ENCODE results near the gene CCDC82.

CCDC82 gene

DNA sequence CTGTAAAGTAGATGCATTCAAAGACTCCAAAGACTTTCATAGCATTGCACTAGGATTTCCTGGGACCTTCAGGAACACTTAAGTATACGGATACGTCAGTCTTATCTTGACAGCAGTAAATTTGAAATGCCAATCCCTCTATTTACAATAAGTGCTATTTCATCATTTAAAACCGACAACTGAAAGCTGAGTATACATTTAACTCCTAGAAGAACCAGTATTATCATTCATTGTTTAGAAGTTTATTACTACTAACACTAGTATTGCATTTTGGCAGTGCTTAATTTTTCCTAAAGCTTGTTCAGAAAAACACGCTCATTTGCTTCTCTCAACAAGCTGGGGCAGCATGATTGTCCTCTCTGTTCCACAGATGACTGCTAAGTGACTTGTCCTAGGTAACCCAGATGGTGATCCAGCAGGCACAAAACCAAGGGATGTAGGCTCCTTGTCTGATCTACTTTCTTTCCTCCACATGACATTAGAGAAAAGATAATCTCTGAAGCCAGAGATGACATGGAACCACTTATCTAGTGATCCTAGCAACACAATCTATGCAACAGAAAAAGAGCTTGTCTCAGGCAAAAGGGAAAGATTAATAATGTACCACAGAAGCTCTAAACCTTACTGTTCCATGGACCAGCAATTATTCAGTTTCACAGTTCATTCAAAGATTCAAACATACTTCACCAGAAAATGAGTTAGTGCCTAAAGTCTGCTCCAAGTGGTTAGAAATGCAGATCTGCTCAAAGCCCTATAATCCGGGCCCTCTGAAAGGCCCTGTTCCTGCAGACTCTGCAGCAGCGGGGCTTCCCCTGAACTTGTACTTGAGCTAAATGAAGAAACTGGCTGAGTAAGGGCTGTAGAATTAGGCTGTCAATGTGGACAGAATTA lies 51.9 kb downstream of the CCDC82 start:
- DNase-seq (ENCODE audit: low read depth) = peak; percentile 65
- peak overlapping the region; percentile 57 for H3K4me3 ChIP-seq (ENCODE audit: low read depth, low read length)
- TF ChIP-seq, protein P1, sequence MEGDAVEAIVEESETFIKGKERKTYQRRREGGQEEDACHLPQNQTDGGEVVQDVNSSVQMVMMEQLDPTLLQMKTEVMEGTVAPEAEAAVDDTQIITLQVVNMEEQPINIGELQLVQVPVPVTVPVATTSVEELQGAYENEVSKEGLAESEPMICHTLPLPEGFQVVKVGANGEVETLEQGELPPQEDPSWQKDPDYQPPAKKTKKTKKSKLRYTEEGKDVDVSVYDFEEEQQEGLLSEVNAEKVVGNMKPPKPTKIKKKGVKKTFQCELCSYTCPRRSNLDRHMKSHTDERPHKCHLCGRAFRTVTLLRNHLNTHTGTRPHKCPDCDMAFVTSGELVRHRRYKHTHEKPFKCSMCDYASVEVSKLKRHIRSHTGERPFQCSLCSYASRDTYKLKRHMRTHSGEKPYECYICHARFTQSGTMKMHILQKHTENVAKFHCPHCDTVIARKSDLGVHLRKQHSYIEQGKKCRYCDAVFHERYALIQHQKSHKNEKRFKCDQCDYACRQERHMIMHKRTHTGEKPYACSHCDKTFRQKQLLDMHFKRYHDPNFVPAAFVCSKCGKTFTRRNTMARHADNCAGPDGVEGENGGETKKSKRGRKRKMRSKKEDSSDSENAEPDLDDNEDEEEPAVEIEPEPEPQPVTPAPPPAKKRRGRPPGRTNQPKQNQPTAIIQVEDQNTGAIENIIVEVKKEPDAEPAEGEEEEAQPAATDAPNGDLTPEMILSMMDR (IDR thresholded peaks at IDR 0.05; ENCODE audit: insufficient read depth, low read depth, low read length, missing control alignments) = no peak

DNA sequence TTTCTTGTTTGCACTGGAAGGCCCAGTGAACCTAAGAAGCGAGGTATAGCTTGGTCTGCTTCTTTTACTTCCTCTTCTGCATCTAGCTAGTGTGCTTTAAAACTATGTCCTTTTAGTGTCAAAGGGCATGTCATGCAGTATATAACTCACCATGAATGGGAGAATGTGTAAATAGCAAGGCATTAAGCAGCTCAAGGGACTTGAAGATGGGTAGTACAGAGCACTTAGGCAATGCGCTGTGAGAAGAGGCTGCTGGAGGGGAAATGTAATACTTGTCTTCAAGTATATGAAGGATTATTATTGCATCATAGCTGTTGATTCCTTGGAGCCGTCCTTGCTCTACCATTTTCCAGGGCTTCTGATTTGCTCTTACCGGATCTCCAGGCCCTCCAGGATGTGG lies 54.3 kb downstream of the CCDC82 start:
- TF ChIP-seq, protein P1 (IDR thresholded peaks at IDR 0.05; ENCODE audit: insufficient read depth, low read depth, low read length, missing control alignments) = no peak
- no peak overlapping the region for H3K4me3 ChIP-seq (ENCODE audit: low read depth, low read length)
- DNase-seq (ENCODE audit: low read depth) = no peak

DNA sequence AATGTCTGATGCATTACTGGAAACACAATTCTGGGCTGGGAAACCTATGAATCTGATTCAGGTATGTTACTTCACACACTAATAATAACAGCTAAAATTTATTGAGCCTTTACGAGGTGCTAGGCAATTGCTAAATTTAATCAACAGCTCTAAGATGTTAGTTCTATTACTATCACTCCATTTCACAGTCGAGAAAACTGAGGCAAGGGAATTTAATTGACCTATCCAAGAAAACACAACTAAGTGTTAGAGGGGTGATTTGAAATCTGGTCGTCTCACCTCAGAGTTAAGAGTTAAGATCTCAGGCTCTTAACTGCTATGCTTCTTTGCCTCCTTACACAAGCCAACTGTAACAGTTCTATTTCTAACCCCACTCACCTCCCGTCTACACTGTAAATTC lies 55.5 kb downstream of the CCDC82 start:
- no peak for DNase-seq (ENCODE audit: low read depth)
- H3K4me3 ChIP-seq (ENCODE audit: low read depth, low read length) = no peak overlapping the region
- TF ChIP-seq, protein P1 (IDR thresholded peaks at IDR 0.05; ENCODE audit: insufficient read depth, low read depth, low read length, missing control alignments) = no peak

DNA sequence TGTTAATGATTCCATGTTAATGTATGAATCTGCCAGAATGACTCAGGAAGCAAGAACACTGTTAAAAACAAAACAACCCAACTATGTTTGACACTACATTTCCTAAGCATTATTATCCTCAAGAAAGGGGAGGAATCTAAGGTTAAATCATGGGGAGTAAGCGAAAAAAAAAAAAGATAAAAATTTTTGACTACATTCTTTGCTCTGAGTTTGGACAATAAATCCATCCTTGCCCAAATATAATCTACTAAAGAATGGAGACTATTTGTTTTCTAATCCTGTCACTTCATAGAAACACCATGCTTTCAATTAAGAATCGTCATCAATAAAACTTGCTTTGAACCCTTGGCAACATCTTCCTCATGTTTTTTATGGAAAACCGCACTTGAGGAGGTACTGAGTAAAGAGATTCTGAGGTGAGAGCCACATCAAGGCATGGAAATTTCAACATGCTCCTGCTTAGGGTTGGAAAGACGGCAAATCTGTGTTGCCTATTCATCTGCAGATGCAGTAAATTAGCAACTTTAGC lies 56.5 kb downstream of the CCDC82 start:
- H3K4me3 ChIP-seq (ENCODE audit: low read depth, low read length) = no peak overlapping the region
- TF ChIP-seq, protein P1 (IDR thresholded peaks at IDR 0.05; ENCODE audit: insufficient read depth, low read depth, low read length, missing control alignments) = no peak
- no peak for DNase-seq (ENCODE audit: low read depth)

DNA sequence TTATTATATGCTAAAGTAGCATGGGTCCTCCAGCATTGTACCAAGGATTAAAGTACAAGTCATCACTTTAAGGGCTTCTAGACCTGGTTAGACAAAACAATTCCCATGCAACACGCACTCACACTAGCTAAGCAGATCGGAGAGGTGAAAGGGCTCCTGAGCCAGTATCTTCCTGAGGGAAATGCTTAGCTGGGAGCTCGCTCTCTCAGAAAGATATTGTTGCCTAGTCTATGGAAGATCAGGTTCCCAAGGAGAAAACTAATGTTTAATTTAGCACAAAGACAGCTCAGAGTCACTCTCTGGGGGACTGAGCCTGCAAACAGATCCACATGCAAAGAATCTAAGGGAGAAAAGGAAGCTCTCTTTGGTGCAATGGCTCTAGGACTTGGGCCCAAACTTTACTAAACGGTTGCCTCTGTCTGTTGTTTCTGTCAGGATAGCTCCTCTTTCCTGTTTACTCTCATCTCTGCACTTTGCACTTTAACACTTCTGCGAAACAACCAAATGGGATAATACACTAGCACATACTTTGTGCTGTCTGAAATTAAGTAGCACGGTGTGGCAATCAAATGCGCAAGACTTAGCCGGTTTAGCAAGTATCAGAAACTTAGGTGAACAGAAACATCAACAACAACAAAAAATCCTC lies 57.5 kb downstream of the CCDC82 start:
- DNase-seq (ENCODE audit: low read depth) = no peak
- H3K4me3 ChIP-seq (ENCODE audit: low read depth, low read length) = no peak overlapping the region
- TF ChIP-seq, protein P1 (IDR thresholded peaks at IDR 0.05; ENCODE audit: insufficient read depth, low read depth, low read length, missing control alignments) = no peak

DNA sequence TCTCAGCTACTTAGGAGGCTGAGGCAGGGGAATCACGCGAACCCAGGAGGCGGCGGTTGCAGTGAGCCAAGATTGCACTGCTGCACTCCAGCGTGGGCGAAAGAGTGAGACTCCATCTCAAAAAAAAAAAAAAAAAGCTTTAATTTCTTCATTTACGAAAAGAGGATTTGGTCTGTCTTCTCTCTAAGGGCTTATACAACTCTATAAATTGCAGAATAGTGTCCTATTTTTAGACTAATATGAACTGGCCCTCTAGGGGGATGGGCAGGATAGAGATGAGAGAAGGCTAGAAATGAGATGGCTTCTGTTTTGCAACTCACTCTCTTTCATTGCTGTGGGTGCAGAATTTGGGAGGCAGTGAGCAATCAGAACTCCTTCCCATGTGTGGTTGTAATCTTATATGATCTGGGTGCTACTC lies 58.0 kb downstream of the CCDC82 start:
- peak; percentile 9 for DNase-seq (ENCODE audit: low read depth)
- TF ChIP-seq, protein P1 (IDR thresholded peaks at IDR 0.05; ENCODE audit: insufficient read depth, low read depth, low read length, missing control alignments) = no peak
- H3K4me3 ChIP-seq (ENCODE audit: low read depth, low read length) = no peak overlapping the region

All from GM12865 (cell line).